MM.1S (cell line): ENCODE measurements around the gene SLC38A6.

ENCODE experiments used
- DNase-seq: peaks from one replicate; pipeline ENCODE4 v3.0.0-alpha.2; 2015
- H2AFZ ChIP-seq: fragments of 300-600 bp; sonication (generic); 2 replicates; pipeline ENCODE4 v1.6.0; 2016; ENCODE audit warnings: antibody characterized with exemption, low read length
- H3F3A ChIP-seq: fragments of 300-600 bp; sonication (generic); 2 replicates; pipeline ENCODE4 v1.6.1; 2016; ENCODE audit warnings: mild to moderate bottlenecking, antibody characterized with exemption, low read length, moderate library complexity, mixed read lengths; ENCODE audit not compliant: insufficient read depth
- H3K27ac ChIP-seq: fragments of 300-600 bp; sonication (generic); 2 replicates; pipeline ENCODE4 v1.5.1; 2016; ENCODE audit warnings: mild to moderate bottlenecking, low read length
- H3K27me3 ChIP-seq: fragments of 300-600 bp; sonication (generic); replicated peaks from 2 replicates; pipeline ENCODE4 v1.6.0; 2016; ENCODE audit warnings: low read length; ENCODE audit not compliant: insufficient read depth
- H3K36me3 ChIP-seq: fragments of 300-600 bp; sonication (generic); replicated peaks from 2 replicates; pipeline ENCODE4 v1.6.1; 2016; ENCODE audit warnings: mild to moderate bottlenecking, low read length, mixed read lengths; ENCODE audit not compliant: insufficient read depth
- H3K4me1 ChIP-seq: fragments of 300-600 bp; sonication (generic); 2 replicates; pipeline ENCODE4 v1.6.1; 2016; ENCODE audit warnings: low read length, mixed read lengths
- H3K4me2 ChIP-seq: fragments of 300-600 bp; sonication (generic); 2 replicates; pipeline ENCODE4 v1.6.0; 2016; ENCODE audit warnings: low read depth, low read length
- H3K4me3 ChIP-seq: fragments of 300-600 bp; sonication (generic); 2 replicates; pipeline ENCODE4 v1.5.1; 2016; ENCODE audit warnings: low read length, mixed read lengths
- H3K79me2 ChIP-seq: fragments of 300-600 bp; sonication (generic); 2 replicates; pipeline ENCODE4 v1.6.1; 2016; ENCODE audit warnings: mixed run types, low read length, mixed read lengths
- H3K9ac ChIP-seq: fragments of 300-600 bp; sonication (generic); 2 replicates; pipeline ENCODE4 v1.6.1; 2016; ENCODE audit warnings: low read length, mixed read lengths
- H3K9me2 ChIP-seq: fragments of 300-600 bp; sonication (generic); replicated peaks from 2 replicates; pipeline ENCODE4 v1.6.1; 2016; ENCODE audit warnings: mild to moderate bottlenecking, low read length, mixed read lengths; ENCODE audit not compliant: insufficient read depth
- H3K9me3 ChIP-seq: fragments of 300-600 bp; sonication (generic); replicated peaks from 2 replicates; pipeline ENCODE4 v1.6.1; 2016; ENCODE audit warnings: mild to moderate bottlenecking, low read length, mixed read lengths; ENCODE audit not compliant: insufficient read depth
- H4K20me1 ChIP-seq: fragments of 300-600 bp; sonication (generic); 2 replicates; pipeline ENCODE4 v1.6.1; 2016; ENCODE audit warnings: mild to moderate bottlenecking, low read length, moderate library complexity, mixed read lengths; ENCODE audit not compliant: insufficient read depth
- CTCF ChIP-seq: fragments of 300-600 bp; sonication (generic); IDR thresholded peaks from 2 replicates; pipeline ENCODE4 v1.5.1; 2016; ENCODE audit warnings: antibody characterized with exemption, low read length, mixed read lengths
- EZH2 ChIP-seq: fragments of 300-600 bp; sonication (generic); optimal IDR thresholded peaks from 2 replicates; pipeline ENCODE3; 2017; ENCODE audit warnings: low read depth, mild to moderate bottlenecking, antibody characterized with exemption, low read length, mixed read lengths
- EZH2phosphoT487 ChIP-seq: fragments of 300-600 bp; sonication (generic); IDR thresholded peaks from 2 replicates; pipeline ENCODE4 v1.6.1; 2018; ENCODE audit warnings: antibody characterized with exemption, low read length

SLC38A6 gene

DNA sequence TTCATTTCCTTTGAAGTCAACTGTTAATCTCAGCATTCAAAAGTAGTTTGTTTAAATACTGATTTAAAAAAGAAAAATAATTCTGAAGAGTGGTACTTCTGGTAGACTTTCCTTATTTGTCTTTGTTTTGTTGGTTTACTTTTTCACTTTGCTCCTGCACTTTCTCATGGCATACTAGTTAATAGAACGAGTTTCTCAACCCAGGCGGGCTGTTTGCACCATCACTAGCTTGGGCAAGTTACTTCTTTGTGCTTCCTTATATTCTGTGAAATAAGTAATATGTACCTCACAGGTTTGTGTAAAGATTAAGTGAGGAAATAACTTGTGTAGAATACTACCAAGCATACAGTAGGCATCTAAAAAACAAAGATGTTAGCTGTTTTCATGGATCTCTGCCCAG, 45.5 kb downstream of the SLC38A6 start:
- Histone ChIP-seq H3K9ac (no peak overlapping the region), H3K4me3 (no peak overlapping the region), H3K9me3 (no peaks in the 10 kb centered on the region), H3K36me3 (no peaks in the 10 kb centered on the region), H3K79me2 (no peaks in the 10 kb centered on the region), H3K4me2 (no peak overlapping the region), H3K27ac (no peak overlapping the region), H3K27me3 (no peaks in the 10 kb centered on the region), H3K4me1 (no peaks in the 10 kb centered on the region), H2AFZ (no peak overlapping the region), H3F3A (no peaks in the 10 kb centered on the region), H3K9me2 (no peaks in the 10 kb centered on the region), H4K20me1 (no peaks in the 10 kb centered on the region)
- TF ChIP-seq EZH2phosphoT487 (no peak), CTCF (no peak), EZH2 (no peak)
- DNase-seq = no peak

GRCh38 chr14:61031026-61031425, 50.0 kb downstream of the SLC38A6 start:
- Histone ChIP-seq H3K4me1 (peaks cover 3% of the 10 kb centered on the region; the same call in 1 of the 2 replicates), H3K27ac (no peak overlapping the region), H3K4me3 (no peak overlapping the region), H3F3A (no peaks in the 10 kb centered on the region; the same call in 1 of the 2 replicates), H3K79me2 (no peaks in the 10 kb centered on the region), H3K9me3 (no peaks in the 10 kb centered on the region), H4K20me1 (no peaks in the 10 kb centered on the region), H3K9me2 (no peaks in the 10 kb centered on the region), H3K36me3 (no peaks in the 10 kb centered on the region), H3K9ac (no peak overlapping the region), H3K4me2 (no peak overlapping the region), H3K27me3 (no peaks in the 10 kb centered on the region), H2AFZ (no peak overlapping the region)
- no peak for DNase-seq
- TF ChIP-seq EZH2phosphoT487 (no peak), CTCF (no peak), EZH2 (no peak)

DNA sequence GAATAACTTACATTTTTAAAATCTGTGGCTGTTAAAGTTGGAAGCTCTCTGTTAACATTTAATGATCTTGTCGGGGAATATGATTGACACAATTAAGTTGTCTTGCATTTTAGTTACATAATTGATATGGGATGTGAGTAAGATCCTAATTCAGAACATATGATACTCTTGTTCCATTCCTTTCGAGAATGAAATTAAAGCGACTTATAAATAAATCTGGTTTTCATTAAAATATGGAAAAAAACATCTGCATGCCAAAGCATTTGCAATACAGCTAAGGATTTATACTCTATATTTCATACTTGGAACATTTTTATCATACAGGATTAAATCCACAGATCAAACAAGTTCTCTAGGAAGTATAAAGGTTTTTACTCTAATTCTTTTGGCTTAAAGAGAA, 52.0 kb downstream of the SLC38A6 start:
- Histone ChIP-seq H3K4me2 (no peak overlapping the region), H2AFZ (no peak overlapping the region), H3K9me3 (no peaks in the 10 kb centered on the region), H3K9me2 (no peaks in the 10 kb centered on the region), H3K79me2 (no peaks in the 10 kb centered on the region), H3K27ac (no peak overlapping the region), H3K4me1 (peaks cover 3% of the 10 kb centered on the region; the same call in 1 of the 2 replicates), H3K36me3 (no peaks in the 10 kb centered on the region), H3F3A (no peaks in the 10 kb centered on the region; the same call in 1 of the 2 replicates), H3K4me3 (no peak overlapping the region), H4K20me1 (no peaks in the 10 kb centered on the region), H3K27me3 (no peaks in the 10 kb centered on the region), H3K9ac (no peak overlapping the region)
- no peak for DNase-seq
- TF ChIP-seq CTCF (no peak), EZH2 (no peak), EZH2phosphoT487 (no peak)
